SU-DHL-6 (cell line): ENCODE measurements around the gene MYB.

Source experiments
- H2AFZ ChIP-seq: fragments of 200-600 bp; sonication (generic); 2 replicates; pipeline ENCODE4 v1.6.1; 2014; ENCODE audit warnings: low read depth, mild to moderate bottlenecking, moderate library complexity, mixed read lengths, antibody characterized with exemption, low read length; ENCODE audit not compliant: severe bottlenecking
- H3F3A ChIP-seq: fragments of 200-600 bp; shearing (Covaris generic); 2 replicates; pipeline ENCODE4 v1.6.0; 2016; ENCODE audit warnings: antibody characterized with exemption, mild to moderate bottlenecking; ENCODE audit not compliant: insufficient read depth
- H3K27ac ChIP-seq: fragments of 200-600 bp; sonication (generic); 2 replicates; pipeline ENCODE4 v1.5.1; 2016; ENCODE audit warnings: low read depth, mild to moderate bottlenecking, low read length, moderate library complexity, mixed read lengths
- H3K27me3 ChIP-seq: fragments of 200-600 bp; sonication (generic), shearing (Covaris generic); 2 replicates; pipeline ENCODE4 v1.6.0; 2014; ENCODE audit warnings: mild to moderate bottlenecking, low read length
- H3K36me3 ChIP-seq: fragments of 200-600 bp; sonication (generic); 2 replicates; pipeline ENCODE4 v1.6.1; 2014; ENCODE audit warnings: mild to moderate bottlenecking, low read length, mixed read lengths
- H3K4me2 ChIP-seq: fragments of 300-600, 200-600 bp; shearing (Covaris generic), sonication (generic); 2 replicates; pipeline ENCODE4 v1.6.0; 2014; ENCODE audit warnings: low read length, low read depth, mild to moderate bottlenecking; ENCODE audit not compliant: poor library complexity, severe bottlenecking
- H3K4me3 ChIP-seq: fragments of 200-600 bp; sonication (generic); 2 replicates; pipeline ENCODE4 v1.5.1; 2014; ENCODE audit warnings: antibody characterized with exemption, low read length, mild to moderate bottlenecking, mixed read lengths; ENCODE audit not compliant: insufficient read depth, poor library complexity, severe bottlenecking
- H3K79me2 ChIP-seq: fragments of 200-600 bp; sonication (generic); 2 replicates; pipeline ENCODE4 v1.6.1; 2014; ENCODE audit warnings: mild to moderate bottlenecking, low read length, moderate library complexity; ENCODE audit not compliant: insufficient read depth
- H3K9ac ChIP-seq: fragments of 200-600 bp; sonication (generic); 2 replicates; pipeline ENCODE4 v1.7.0; 2014; ENCODE audit warnings: mild to moderate bottlenecking, low read length
- H3K9me2 ChIP-seq: fragments of 200-600 bp; sonication (generic); replicated peaks from 2 replicates; pipeline ENCODE4 v1.6.1; 2014; ENCODE audit warnings: low read length; ENCODE audit not compliant: insufficient read depth
- H3K9me3 ChIP-seq: fragments of 200-600 bp; sonication (generic); 2 replicates; pipeline ENCODE4 v1.6.1; 2014; ENCODE audit warnings: low read length, mixed read lengths; ENCODE audit not compliant: insufficient read depth
- H4K20me1 ChIP-seq: fragments of 200-600 bp; sonication (generic); 2 replicates; pipeline ENCODE4 v1.6.1; 2014; ENCODE audit warnings: low read depth, mild to moderate bottlenecking, antibody characterized with exemption, low read length, moderate library complexity, mixed read lengths
- EZH2phosphoT487 ChIP-seq: fragments of 200-600 bp; sonication (generic), shearing (Covaris generic); conservative IDR thresholded peaks from 2 replicates; pipeline ENCODE4 v1.6.1; 2018; ENCODE audit warnings: mild to moderate bottlenecking, antibody characterized with exemption, low read length, moderate library complexity, mixed read lengths
- TF ChIP-seq, protein P1 (sequence below): fragments of 200-600 bp; sonication (generic); IDR thresholded peaks from one replicate; pipeline ENCODE4 v1.5.1; 2017; ENCODE audit warnings: antibody characterized with exemption, mild to moderate bottlenecking, low read length, moderate library complexity; ENCODE audit not compliant: insufficient read depth, poor library complexity, severe bottlenecking

MYB gene

DNA sequence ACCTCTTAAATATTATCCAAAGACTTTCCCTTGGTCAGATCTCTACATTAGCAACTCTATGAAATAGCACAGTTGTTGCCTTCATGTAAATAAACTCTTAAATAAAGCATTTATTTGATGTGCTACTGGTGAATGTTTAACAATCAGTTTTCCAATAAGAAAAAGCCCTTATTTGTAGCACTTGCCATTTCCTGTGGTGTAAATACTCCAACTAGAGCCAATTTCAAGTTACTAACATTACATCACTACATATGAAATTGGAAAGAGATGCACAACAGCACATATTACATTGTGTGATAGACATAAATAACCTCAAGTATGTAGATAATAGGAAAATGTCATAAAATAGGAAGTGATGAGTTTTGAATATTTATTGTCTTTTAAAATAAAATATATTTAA is 5.0 kb upstream of the MYB start:
- H3K4me2 ChIP-seq: no peak overlapping the region
- TF ChIP-seq, protein P1, sequence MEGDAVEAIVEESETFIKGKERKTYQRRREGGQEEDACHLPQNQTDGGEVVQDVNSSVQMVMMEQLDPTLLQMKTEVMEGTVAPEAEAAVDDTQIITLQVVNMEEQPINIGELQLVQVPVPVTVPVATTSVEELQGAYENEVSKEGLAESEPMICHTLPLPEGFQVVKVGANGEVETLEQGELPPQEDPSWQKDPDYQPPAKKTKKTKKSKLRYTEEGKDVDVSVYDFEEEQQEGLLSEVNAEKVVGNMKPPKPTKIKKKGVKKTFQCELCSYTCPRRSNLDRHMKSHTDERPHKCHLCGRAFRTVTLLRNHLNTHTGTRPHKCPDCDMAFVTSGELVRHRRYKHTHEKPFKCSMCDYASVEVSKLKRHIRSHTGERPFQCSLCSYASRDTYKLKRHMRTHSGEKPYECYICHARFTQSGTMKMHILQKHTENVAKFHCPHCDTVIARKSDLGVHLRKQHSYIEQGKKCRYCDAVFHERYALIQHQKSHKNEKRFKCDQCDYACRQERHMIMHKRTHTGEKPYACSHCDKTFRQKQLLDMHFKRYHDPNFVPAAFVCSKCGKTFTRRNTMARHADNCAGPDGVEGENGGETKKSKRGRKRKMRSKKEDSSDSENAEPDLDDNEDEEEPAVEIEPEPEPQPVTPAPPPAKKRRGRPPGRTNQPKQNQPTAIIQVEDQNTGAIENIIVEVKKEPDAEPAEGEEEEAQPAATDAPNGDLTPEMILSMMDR: no peak
- TF ChIP-seq EZH2phosphoT487: no peak
- no peak overlapping the region for H3K4me3 ChIP-seq

DNA sequence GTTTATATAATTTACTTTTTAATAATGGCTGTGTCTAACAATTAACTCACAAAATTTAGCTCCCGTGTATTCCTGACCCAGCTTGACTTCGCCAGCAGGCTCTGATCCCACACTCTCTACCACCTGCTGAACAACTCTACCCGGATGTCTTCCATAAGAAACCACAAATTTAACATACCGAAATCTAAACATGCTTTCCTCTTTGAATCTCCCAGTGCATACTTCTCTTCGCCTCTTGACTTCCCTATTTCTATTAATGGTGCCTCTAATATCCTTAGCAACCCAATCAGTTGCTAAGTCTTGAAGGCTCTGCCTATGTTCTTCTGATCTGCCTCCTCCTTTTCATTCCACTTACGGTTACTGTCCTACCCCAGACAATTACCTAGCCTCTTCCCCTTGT is 4.6 kb upstream of the MYB start:
- Histone ChIP-seq H3K36me3 (no peaks in the 10 kb centered on the region), H2AFZ (no peak overlapping the region), H3K27ac (no peak overlapping the region)

More for the DNA sequence above, 5.0 kb upstream of the MYB start:
- Histone ChIP-seq H2AFZ (no peak overlapping the region), H4K20me1 (no peaks in the 10 kb centered on the region), H3K36me3 (no peaks in the 10 kb centered on the region), H3K9ac (no peak overlapping the region), H3K9me2 (no peaks in the 10 kb centered on the region), H3K79me2 (no peaks in the 10 kb centered on the region), H3F3A (peaks cover 21% of the 10 kb centered on the region), H3K27ac (no peak overlapping the region), H3K27me3 (no peaks in the 10 kb centered on the region), H3K9me3 (no peaks in the 10 kb centered on the region)

DNA sequence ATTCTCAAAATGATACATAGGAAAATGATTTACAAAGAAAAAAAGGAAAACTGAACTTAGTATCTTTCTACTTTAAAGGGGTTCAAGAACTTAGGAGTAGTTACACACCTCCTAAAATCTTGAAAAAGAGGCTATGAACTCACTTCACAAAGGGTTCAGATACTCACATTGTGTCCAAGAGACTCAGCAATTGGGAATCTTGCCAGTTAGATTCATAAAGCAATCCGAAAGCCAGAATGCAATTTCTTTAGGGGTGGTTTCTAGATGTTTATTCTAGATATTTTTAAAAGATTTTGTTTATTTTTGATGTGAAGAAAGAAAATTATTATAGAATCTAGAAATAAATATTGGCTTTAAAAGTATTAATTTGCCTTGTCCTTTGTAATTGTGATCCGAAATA is 1.7 kb upstream of the MYB start:
- 0 out of 2 replicates have a peak, but pooled peaks cover 2% of the 10 kb centered on the region for H4K20me1 ChIP-seq
- peaks cover 32% of the 10 kb centered on the region for H3F3A ChIP-seq
- H3K9ac ChIP-seq: no peak overlapping the region
- peaks cover 5% of the 10 kb centered on the region for H3K79me2 ChIP-seq
- H3K9me3 ChIP-seq: no peaks in the 10 kb centered on the region
- no peaks in the 10 kb centered on the region for H3K27me3 ChIP-seq
- no peak overlapping the region for H2AFZ ChIP-seq
- no peaks in the 10 kb centered on the region for H3K9me2 ChIP-seq
- peak overlapping the region; percentile 54; the same call in 1 of the 2 replicates for H3K27ac ChIP-seq
- TF ChIP-seq, protein P1: no peak
- TF ChIP-seq EZH2phosphoT487: no peak
- no peak overlapping the region for H3K4me3 ChIP-seq
- no peaks in the 10 kb centered on the region for H3K36me3 ChIP-seq
- peak overlapping the region; percentile 76 for H3K4me2 ChIP-seq

More for the DNA sequence above, 4.6 kb upstream of the MYB start:
- Histone ChIP-seq H3K9me2 (no peaks in the 10 kb centered on the region), H3K4me2 (no peak overlapping the region), H3K9ac (no peak overlapping the region), H3F3A (peaks cover 21% of the 10 kb centered on the region), H4K20me1 (no peaks in the 10 kb centered on the region), H3K79me2 (no peaks in the 10 kb centered on the region), H3K27me3 (no peaks in the 10 kb centered on the region), H3K9me3 (no peaks in the 10 kb centered on the region), H3K4me3 (no peak overlapping the region)
- TF ChIP-seq EZH2phosphoT487: no peak
- TF ChIP-seq, protein P1: no peak
